Ishikawa (cell line): ENCODE results near the gene UBE3D.

Experiments
- CEBPB ChIP-seq: IDR thresholded peaks from 2 replicates; pipeline ENCODE4 v1.6.1; 2012
- CREB1 ChIP-seq: IDR thresholded peaks from 2 replicates; pipeline ENCODE4 v1.6.1; 2012; ENCODE audit warnings: low read depth
- EGR1 ChIP-seq: IDR thresholded peaks from 2 replicates; pipeline ENCODE4 v1.6.1; 2012
- EP300 ChIP-seq: IDR thresholded peaks from 2 replicates; pipeline ENCODE4 v1.6.1; 2012; ENCODE audit warnings: borderline replicate concordance
- FOXM1 ChIP-seq: IDR thresholded peaks from 2 replicates; pipeline ENCODE4 v1.6.1; 2012; ENCODE audit warnings: low read depth, borderline replicate concordance
- MAX ChIP-seq: IDR thresholded peaks from 2 replicates; pipeline ENCODE4 v1.6.1; 2012
- NFIC ChIP-seq: IDR thresholded peaks from 2 replicates; pipeline ENCODE4 v1.6.1; 2012
- RAD21 ChIP-seq: IDR thresholded peaks from 2 replicates; pipeline ENCODE4 v1.6.1; 2012; ENCODE audit warnings: low read depth
- REST ChIP-seq: IDR thresholded peaks from 2 replicates; pipeline ENCODE4 v1.6.1; 2012; ENCODE audit warnings: low read depth, mild to moderate bottlenecking
- TAF1 ChIP-seq: IDR thresholded peaks from 2 replicates; pipeline ENCODE4 v1.6.1; 2012; ENCODE audit warnings: low read depth, mild to moderate bottlenecking
- TCF12 ChIP-seq: IDR thresholded peaks from 2 replicates; pipeline ENCODE4 v1.6.1; 2012; ENCODE audit warnings: low read depth
- USF1 ChIP-seq: IDR thresholded peaks from 2 replicates; pipeline ENCODE4 v1.6.1; 2012
- YY1 ChIP-seq: IDR thresholded peaks from 2 replicates; pipeline ENCODE4 v1.6.1; 2012; ENCODE audit warnings: low read depth
- ZBTB7A ChIP-seq: IDR thresholded peaks from 2 replicates; pipeline ENCODE4 v1.6.1; 2012; ENCODE audit warnings: low read depth

- TF ChIP-seq REST (no peak), TAF1 (no peak), MAX (no peak), EP300 (no peak), CREB1 (no peak), CEBPB (no peak), RAD21 (no peak), FOXM1 (no peak), USF1 (no peak), ZBTB7A (no peak), NFIC (no peak), EGR1 (no peak), TCF12 (no peak), YY1 (no peak)
These were observed 3.0 kb upstream of the UBE3D start for GRCh38 chr6:83068616-83069015.
